Activated CD8-positive, alpha-beta memory T cell treated with anti-CD3 and anti-CD28 coated beads, Interleukin-2, amount 10 ng/mL, durations not matched to agents 7 days and 5 days (primary cell): ENCODE results near the gene THOP1. TPM values are rescaled to one million over a fixed set of nuclear protein-coding genes. Genes with fewer than 3 reads are reported as not detected.
"Not testable (repeated sequence)": the region's sequence is repeated elsewhere in the genome, so short reads cannot be mapped to it uniquely, and the experiment has no call there.

Experiments used
- ATAC-seq: fragments of 150-1000 bp; cut with Tn5 transposase; one replicate; pipeline ENCODE4 v1.10.0; 2021; ENCODE audit warnings: moderate library complexity
- CTCF ChIA-PET: fragments of 350-600 bp; sonication (Branson Sonifier 250); formaldehyde crosslinking; loops from one replicate; lab custom pipeline; 2021; ENCODE audit warnings: antibody characterized with exemption; lab: Charles Lee
- DNase-seq: peaks from one replicate; pipeline ENCODE4 v3.0.0-alpha.2; 2020
- H3K27ac Mint-ChIP-seq: one replicate; pipeline ENCODE4 v1.8.0; 2021; ENCODE audit warnings: mild to moderate bottlenecking, mixed read lengths
- H3K27me3 Mint-ChIP-seq: one replicate; pipeline ENCODE4 v1.8.0; 2021; ENCODE audit warnings: mixed read lengths
- H3K36me3 Mint-ChIP-seq: one replicate; pipeline ENCODE4 v1.8.0; 2021; ENCODE audit warnings: mild to moderate bottlenecking, mixed read lengths
- H3K4me1 Mint-ChIP-seq: one replicate; pipeline ENCODE4 v1.8.0; 2021; ENCODE audit warnings: mixed read lengths
- H3K4me3 Mint-ChIP-seq: one replicate; pipeline ENCODE4 v1.8.0; 2021; ENCODE audit warnings: mild to moderate bottlenecking, moderate library complexity, mixed read lengths
- H3K9me3 Mint-ChIP-seq: one replicate; pipeline ENCODE4 v1.8.0; 2022; ENCODE audit warnings: low read depth, mixed read lengths
- total RNA-seq, 2 experiments: library from RNA; stranded (reverse); gene quantifications; one replicate each; pipeline ENCODE4 v1.2.3, GENCODE V29; 2021

Gene THOP1
- total RNA-seq, 2 experiments from 2014 or later = 138 to 139 TPM

DNA sequence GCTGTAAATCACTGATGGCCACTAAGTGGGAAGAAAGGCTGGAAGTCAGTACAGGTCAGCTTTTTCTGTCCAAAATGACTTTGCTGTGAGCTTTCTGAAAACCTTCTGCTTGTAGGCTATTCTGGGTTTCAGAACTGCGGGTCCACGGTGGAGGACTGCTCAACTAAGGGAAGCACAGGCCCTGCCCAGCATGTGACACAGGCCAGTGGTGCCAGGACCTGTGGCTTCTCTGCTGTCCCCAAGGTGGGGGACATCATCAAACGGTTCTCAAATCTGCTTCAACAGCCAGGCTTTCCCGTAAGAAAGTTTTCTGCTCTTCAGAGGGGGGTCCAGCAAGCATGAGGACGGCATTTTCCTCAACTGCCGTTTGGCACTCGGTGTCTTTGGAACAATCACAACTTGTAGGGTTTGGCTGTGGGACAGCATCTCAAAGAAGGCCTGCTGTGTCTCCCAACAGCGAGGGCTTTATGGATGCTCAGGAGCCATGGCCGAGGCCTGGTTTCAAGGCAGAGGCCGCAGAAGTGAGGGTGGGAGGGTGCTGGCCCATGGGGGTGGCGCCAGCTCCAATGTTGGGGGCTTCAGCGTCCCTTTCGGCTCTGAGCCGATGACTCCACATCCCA lies 6.1 kb upstream of the THOP1 start:
- CTCF ChIA-PET = interaction anchor here (1.1 kb wide), 1 partner anchor 131 kb away, joined by 4 read pairs; no protein-coding TSS in a partner anchor
- no peak for DNase-seq

DNA sequence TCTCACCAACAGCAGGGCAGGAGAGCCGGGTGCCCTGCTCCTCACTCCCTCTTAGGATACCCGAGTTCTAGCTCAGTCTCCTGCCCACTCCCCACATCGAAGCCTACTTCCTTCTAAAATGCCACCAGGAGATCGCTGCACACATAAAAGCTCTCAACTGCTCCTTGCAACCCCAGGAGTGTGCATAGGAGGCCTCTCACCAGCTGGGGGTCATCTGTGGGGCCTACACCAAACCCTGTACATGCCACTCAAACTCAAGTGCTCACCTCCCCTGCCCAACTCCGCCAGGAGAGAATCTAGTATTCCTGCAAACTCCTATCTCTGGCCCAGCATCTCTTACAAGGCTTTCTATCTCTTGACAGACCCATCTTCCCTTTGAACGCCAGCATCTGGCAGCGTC lies 5.0 kb upstream of the THOP1 start:
- DNase-seq (no peak), ATAC-seq (no peak)
- no peak overlapping the region for H3K27ac Mint-ChIP-seq
- H3K4me1 Mint-ChIP-seq = peaks cover 57% of the 10 kb centered on the region
- H3K27me3 Mint-ChIP-seq = no peaks in the 10 kb centered on the region
- CTCF ChIA-PET = no interaction called here
- no peak overlapping the region for H3K4me3 Mint-ChIP-seq
- H3K9me3 Mint-ChIP-seq = no peaks in the 10 kb centered on the region
- peaks cover 10% of the 10 kb centered on the region for H3K36me3 Mint-ChIP-seq

More for the DNA sequence above, 6.1 kb upstream of the THOP1 start:
- Mint-ChIP-seq H3K27ac (no peak overlapping the region), H3K4me1 (peaks cover 55% of the 10 kb centered on the region), H3K36me3 (peaks cover 10% of the 10 kb centered on the region), H3K27me3 (no peaks in the 10 kb centered on the region), H3K9me3 (no peaks in the 10 kb centered on the region), H3K4me3 (no peak overlapping the region)
- no peak for ATAC-seq

- Mint-ChIP-seq H3K4me3 (peak overlapping the region; percentile 88), H3K9me3 (no peaks in the 10 kb centered on the region), H3K36me3 (peaks cover 11% of the 10 kb centered on the region), H3K27ac (peak overlapping the region; percentile 92), H3K4me1 (peaks cover 55% of the 10 kb centered on the region), H3K27me3 (no peaks in the 10 kb centered on the region)
- DNase-seq (no peak), ATAC-seq (no peak)
- CTCF ChIA-PET = interaction anchor here (0.9 to 1.7 kb wide), 4 partner anchors 15 to 168 kb away, joined by 3 to 4 read pairs (median 4); no protein-coding TSS in a partner anchor
These were observed 2.9 kb upstream of the THOP1 start for GRCh38 chr19:2782329-2782935.

GRCh38 chr19:2782936-2783780 lies 2.1 kb upstream of the THOP1 start, which contains the start of gene SGTA:
Gene SGTA (minus strand): TSS chr19:2783273. CDS start chr19:2769068, 14,205 bp downstream.
- peak within 1 kb of the TSS; percentile 88 for H3K4me3 Mint-ChIP-seq
- H3K27me3 Mint-ChIP-seq = no peaks in the 10 kb centered on the region
- ATAC-seq (peak; percentile 69), DNase-seq (peak; percentile 99)
- H3K9me3 Mint-ChIP-seq = no peaks in the 10 kb centered on the region
- peak within 1 kb of the TSS; percentile 92 for H3K27ac Mint-ChIP-seq
- CTCF ChIA-PET = interaction anchor here (0.8 to 1.7 kb wide), 5 partner anchors 18 to 167 kb away, joined by 3 to 4 read pairs (median 3); no protein-coding TSS in a partner anchor
- H3K36me3 Mint-ChIP-seq = peaks cover 10% of the 10 kb centered on the region
- H3K4me1 Mint-ChIP-seq = peaks cover 62% of the 10 kb centered on the region

GRCh38 chr19:2783781-2784145 lies 1.5 kb upstream of the THOP1 start:
- peak overlapping the region; percentile 88 for H3K4me3 Mint-ChIP-seq
- peak overlapping the region; percentile 92 for H3K27ac Mint-ChIP-seq
- H3K36me3 Mint-ChIP-seq = peaks cover 8% of the 10 kb centered on the region
- no peak for DNase-seq
- peaks cover 60% of the 10 kb centered on the region for H3K4me1 Mint-ChIP-seq
- CTCF ChIA-PET = interaction anchor here (0.8 to 1.7 kb wide), 5 partner anchors 18 to 166 kb away, joined by 3 to 4 read pairs (median 3); no protein-coding TSS in a partner anchor
- H3K9me3 Mint-ChIP-seq = no peaks in the 10 kb centered on the region
- H3K27me3 Mint-ChIP-seq = no peaks in the 10 kb centered on the region
- ATAC-seq = no peak

DNA sequence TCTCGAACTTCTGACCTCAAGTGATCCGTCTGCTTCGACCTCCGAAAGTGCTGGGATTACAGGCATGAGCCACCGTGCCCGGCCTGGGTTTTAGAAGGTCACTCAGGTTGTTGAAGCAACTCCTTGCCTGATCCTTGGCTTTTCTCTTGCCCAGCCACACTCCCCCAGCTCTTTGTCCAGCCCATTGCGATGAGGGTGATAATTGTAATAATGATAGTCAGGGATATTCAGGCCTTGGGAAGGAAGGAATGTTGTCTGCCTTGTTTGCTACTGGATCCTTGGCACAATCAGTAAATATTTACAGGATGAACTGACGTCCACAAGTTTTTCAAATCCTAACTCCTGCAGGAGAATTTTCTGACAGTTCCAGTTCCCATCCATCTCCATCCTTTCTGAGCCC lies 1.8 kb downstream of the THOP1 start:
- Mint-ChIP-seq H3K27me3 (no peaks in the 10 kb centered on the region), H3K27ac (peak overlapping the region; percentile 47), H3K4me1 (peaks cover 53% of the 10 kb centered on the region), H3K4me3 (peak overlapping the region; percentile 91), H3K9me3 (no peaks in the 10 kb centered on the region), H3K36me3 (peaks cover 10% of the 10 kb centered on the region)
- CTCF ChIA-PET = interaction anchor here (1.3 kb wide), 1 partner anchor 32 kb away, joined by 3 read pairs; no protein-coding TSS in a partner anchor
- ATAC-seq (no peak), DNase-seq (no peak)

- no peak overlapping the region for H3K27ac Mint-ChIP-seq
- H3K4me1 Mint-ChIP-seq = peaks cover 48% of the 10 kb centered on the region
- peaks cover 12% of the 10 kb centered on the region for H3K36me3 Mint-ChIP-seq
- H3K27me3 Mint-ChIP-seq = no peaks in the 10 kb centered on the region
- no peak overlapping the region for H3K4me3 Mint-ChIP-seq
- no peaks in the 10 kb centered on the region for H3K9me3 Mint-ChIP-seq
- CTCF ChIA-PET = interaction anchor here (0.6 kb wide), 1 partner anchor 623 kb away, joined by 4 read pairs; no protein-coding TSS in a partner anchor
- no peak for DNase-seq
- no peak for ATAC-seq
These were observed 2.9 kb downstream of the THOP1 start for GRCh38 chr19:2788237-2788636.

DNA sequence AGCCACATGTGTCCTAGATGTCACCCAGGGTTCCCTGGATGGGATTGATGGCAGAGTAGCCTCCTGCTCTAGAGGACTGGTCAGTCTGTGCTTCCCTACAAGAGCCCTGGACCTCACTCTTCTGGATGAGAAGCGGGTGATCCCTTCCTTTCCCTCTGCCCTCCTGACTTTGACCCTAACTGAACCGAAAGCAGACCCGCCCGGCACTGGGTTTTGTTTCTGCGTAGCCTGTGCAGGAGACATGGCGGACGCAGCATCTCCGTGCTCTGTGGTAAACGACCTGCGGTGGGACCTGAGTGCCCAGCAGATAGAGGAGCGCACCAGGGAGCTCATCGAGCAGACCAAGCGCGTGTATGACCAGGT lies 4.9 kb downstream of the THOP1 start:
- H3K36me3 Mint-ChIP-seq = peaks cover 18% of the 10 kb centered on the region
- H3K4me3 Mint-ChIP-seq = no peak overlapping the region
- H3K9me3 Mint-ChIP-seq = no peaks in the 10 kb centered on the region
- DNase-seq (no peak), ATAC-seq (no peak)
- H3K27ac Mint-ChIP-seq = no peak overlapping the region
- CTCF ChIA-PET = no interaction called here
- no peaks in the 10 kb centered on the region for H3K27me3 Mint-ChIP-seq
- peaks cover 31% of the 10 kb centered on the region for H3K4me1 Mint-ChIP-seq

DNA sequence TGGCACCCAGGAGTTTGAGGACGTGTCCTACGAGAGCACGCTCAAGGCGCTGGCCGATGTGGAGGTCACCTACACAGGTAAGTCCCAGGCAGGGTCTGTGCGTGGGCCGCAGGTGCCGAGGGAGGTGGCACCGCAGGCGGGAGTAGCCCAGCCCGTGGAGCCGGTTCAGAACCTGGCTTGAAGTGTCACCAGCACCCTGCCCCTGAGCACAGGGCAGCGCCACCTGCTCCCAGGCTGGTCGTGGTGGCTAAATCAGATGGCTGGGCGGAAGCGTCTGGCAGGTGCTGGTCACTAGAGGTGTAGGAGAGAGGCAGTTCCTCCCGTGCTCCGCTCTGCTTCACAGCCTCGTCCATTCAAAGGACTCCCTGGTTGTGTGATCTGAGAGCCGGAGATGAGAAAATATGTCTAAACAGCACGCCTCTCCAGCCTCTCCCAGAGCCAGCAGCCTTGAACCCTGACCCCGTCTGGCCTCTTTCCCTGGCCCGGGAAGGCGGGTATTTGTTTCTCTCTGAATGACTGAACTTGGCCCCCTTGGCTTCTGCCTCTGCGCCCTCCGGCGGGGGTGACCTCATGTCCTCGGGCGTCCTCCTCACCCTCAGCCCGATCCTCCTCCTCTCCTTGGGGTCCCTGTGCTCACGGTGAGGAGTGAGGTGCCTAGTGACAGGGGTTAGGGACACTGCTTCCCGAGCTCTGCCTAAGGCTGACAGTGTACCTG lies 5.4 kb downstream of the THOP1 start:
- Mint-ChIP-seq H3K27me3 (no peaks in the 10 kb centered on the region), H3K27ac (no peak overlapping the region), H3K36me3 (peaks cover 22% of the 10 kb centered on the region), H3K9me3 (no peaks in the 10 kb centered on the region), H3K4me1 (peaks cover 31% of the 10 kb centered on the region), H3K4me3 (no peak overlapping the region)
- CTCF ChIA-PET = no interaction called here
- no peak for ATAC-seq
- no peak for DNase-seq

- CTCF ChIA-PET = no interaction called here
- peaks cover 28% of the 10 kb centered on the region for H3K36me3 Mint-ChIP-seq
- ATAC-seq = no peak
- no peaks in the 10 kb centered on the region for H3K9me3 Mint-ChIP-seq
- H3K4me3 Mint-ChIP-seq = no peak overlapping the region
- no peaks in the 10 kb centered on the region for H3K27me3 Mint-ChIP-seq
- no peak overlapping the region for H3K27ac Mint-ChIP-seq
- H3K4me1 Mint-ChIP-seq = peaks cover 25% of the 10 kb centered on the region
- DNase-seq = no peak
These were observed 6.1 kb downstream of the THOP1 start for GRCh38 chr19:2791440-2791839.

- Mint-ChIP-seq H3K27me3 (no peaks in the 10 kb centered on the region), H3K27ac (no peak overlapping the region), H3K4me3 (no peak overlapping the region), H3K4me1 (peaks cover 25% of the 10 kb centered on the region), H3K9me3 (no peaks in the 10 kb centered on the region), H3K36me3 (peaks cover 28% of the 10 kb centered on the region)
- ATAC-seq (no peak), DNase-seq (no peak)
- CTCF ChIA-PET = no interaction called here
These were observed 6.6 kb downstream of the THOP1 start for GRCh38 chr19:2791876-2792275.

DNA sequence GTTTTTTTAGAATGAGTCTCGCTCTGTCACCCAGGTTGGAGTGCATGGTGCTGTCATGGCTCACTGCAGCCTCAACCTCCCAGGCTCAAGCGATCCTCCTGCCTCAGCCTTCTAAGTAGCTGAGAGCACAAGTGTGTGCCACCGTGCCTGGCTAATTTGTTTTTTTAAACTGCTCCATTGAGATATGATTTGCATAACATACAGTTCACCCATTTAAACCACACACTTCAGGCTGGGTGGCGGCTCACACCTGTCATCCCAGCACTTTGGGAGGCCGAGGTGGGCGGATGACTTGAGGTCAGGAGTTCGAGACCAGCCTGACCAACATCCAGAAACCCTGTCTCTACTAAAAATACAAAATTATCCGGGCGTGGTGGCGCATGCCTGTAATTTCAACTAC lies 7.4 kb downstream of the THOP1 start:
- ATAC-seq, H3K27me3 Mint-ChIP-seq, DNase-seq, H3K4me3 Mint-ChIP-seq, H3K9me3 Mint-ChIP-seq, H3K27ac Mint-ChIP-seq, CTCF ChIA-PET: not testable (repeated sequence)
- Mint-ChIP-seq H3K4me1 (peaks cover 17% of the 10 kb centered on the region), H3K36me3 (peaks cover 24% of the 10 kb centered on the region)

GRCh38 chr19:2793126-2793525 lies 7.8 kb downstream of the THOP1 start:
- Mint-ChIP-seq H3K9me3 (no peaks in the 10 kb centered on the region), H3K27me3 (no peaks in the 10 kb centered on the region), H3K27ac (no peak overlapping the region), H3K36me3 (peaks cover 25% of the 10 kb centered on the region), H3K4me1 (peaks cover 13% of the 10 kb centered on the region), H3K4me3 (no peak overlapping the region)
- DNase-seq = no peak
- no peak for ATAC-seq
- CTCF ChIA-PET = no interaction called here
